Measurements from ENCODE around the gene CNTN2. TPM values are rescaled to one million over a fixed set of nuclear protein-coding genes. Genes with fewer than 3 reads are reported as not detected.

The CNTN2 gene, protein sequence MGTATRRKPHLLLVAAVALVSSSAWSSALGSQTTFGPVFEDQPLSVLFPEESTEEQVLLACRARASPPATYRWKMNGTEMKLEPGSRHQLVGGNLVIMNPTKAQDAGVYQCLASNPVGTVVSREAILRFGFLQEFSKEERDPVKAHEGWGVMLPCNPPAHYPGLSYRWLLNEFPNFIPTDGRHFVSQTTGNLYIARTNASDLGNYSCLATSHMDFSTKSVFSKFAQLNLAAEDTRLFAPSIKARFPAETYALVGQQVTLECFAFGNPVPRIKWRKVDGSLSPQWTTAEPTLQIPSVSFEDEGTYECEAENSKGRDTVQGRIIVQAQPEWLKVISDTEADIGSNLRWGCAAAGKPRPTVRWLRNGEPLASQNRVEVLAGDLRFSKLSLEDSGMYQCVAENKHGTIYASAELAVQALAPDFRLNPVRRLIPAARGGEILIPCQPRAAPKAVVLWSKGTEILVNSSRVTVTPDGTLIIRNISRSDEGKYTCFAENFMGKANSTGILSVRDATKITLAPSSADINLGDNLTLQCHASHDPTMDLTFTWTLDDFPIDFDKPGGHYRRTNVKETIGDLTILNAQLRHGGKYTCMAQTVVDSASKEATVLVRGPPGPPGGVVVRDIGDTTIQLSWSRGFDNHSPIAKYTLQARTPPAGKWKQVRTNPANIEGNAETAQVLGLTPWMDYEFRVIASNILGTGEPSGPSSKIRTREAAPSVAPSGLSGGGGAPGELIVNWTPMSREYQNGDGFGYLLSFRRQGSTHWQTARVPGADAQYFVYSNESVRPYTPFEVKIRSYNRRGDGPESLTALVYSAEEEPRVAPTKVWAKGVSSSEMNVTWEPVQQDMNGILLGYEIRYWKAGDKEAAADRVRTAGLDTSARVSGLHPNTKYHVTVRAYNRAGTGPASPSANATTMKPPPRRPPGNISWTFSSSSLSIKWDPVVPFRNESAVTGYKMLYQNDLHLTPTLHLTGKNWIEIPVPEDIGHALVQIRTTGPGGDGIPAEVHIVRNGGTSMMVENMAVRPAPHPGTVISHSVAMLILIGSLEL
- 0.12 TPM in 1 of 2 replicates, not detected in the other for total RNA-seq

GRCh38 chr1:205042911-205043806, at the start of gene CNTN2:
Gene CNTN2, plus strand, starts transcription at chr1:205043212. Its CDS starts 9,974 bp downstream, at chr1:205053186.

GRCh38 chr1:205084360-205084759, 41.3 kb downstream of the CNTN2 start, which contains the start of gene TMEM81:
Gene TMEM81, minus strand, starts transcription at chr1:205084460. Its CDS starts 140 bp downstream, at chr1:205084320.

GRCh38 chr1:205121660-205122488, 78.9 kb downstream of the CNTN2 start, which contains the start of gene RBBP5:
Gene RBBP5, minus strand, starts transcription at chr1:205121978. Its CDS starts 105 bp downstream, at chr1:205121873.

Other genes with a start within 250 kb of the CNTN2 start
- gene NFASC, start 172.3 kb upstream of the CNTN2 start, total RNA-seq, result 32.6 and 53.6 TPM in 2 replicates
- 1.1 and 1.2 TPM in 2 replicates for gene TMEM81, start 41.2 kb downstream of the CNTN2 start, total RNA-seq
- gene RBBP5, start 78.8 kb downstream of the CNTN2 start, total RNA-seq, result 23.6 and 26.9 TPM in 2 replicates
- gene DSTYK, start 168.5 kb downstream of the CNTN2 start, total RNA-seq, result 18.9 and 25.0 TPM in 2 replicates
- 3.2 and 4.7 TPM in 2 replicates for gene TMCC2, start 184.7 kb downstream of the CNTN2 start, total RNA-seq

Measured in uterine smooth muscle cell (primary cell).